HG03457 (cell line): ENCODE measurements around the gene CA12.

Experiments
- ATAC-seq: cut with Tn5 transposase; IDR thresholded peaks from one replicate; pipeline ENCODE4 v1.9.1; 2021; ENCODE audit warnings: moderate number of reproducible peaks; ENCODE audit not compliant: unreplicated experiment

CA12 gene

DNA sequence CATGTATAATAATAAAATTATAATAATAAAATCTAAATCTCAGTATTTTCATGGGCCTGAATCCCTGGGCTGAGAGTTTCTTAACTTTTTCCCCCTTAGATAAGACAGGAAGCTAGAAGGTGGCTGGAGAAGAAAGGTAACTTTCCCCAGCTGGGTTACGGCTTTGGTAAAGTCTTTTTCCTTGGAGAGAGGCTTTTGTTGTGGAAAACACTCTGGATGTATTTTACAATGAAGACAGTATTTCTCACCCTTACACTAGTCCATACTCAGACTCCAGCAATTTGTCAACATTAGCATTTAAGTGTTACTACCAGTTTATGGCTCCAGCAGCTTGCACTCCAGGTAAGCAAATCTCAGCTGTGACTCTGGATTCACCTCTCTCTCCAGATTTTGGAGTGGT lies 69.4 kb downstream of the CA12 start:
- no peak for ATAC-seq

GRCh38 chr15:63310646-63311045 lies 71.0 kb downstream of the CA12 start:
- ATAC-seq = no peak

GRCh38 chr15:63308947-63309346 lies 72.7 kb downstream of the CA12 start:
- no peak for ATAC-seq

DNA sequence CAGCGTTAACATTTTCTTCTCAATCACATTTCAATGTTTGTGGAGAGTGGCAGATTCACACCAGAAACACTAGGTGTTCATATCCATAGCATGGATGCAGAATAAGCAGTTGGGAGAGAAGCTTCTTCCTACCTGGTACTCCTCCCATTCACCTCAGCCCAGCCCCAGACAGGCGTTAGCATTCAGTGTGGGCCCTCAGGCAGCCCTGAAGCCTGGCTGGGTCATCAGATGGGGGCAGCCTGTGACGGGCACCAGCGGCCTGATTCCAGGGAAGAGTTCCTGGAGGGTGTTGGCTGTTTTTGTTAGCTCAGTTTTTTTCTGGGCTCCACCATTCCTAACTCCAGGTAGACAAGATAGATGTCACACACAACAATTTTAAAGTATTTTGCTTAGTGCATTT lies 73.2 kb downstream of the CA12 start:
- no peak for ATAC-seq

GRCh38 chr15:63306492-63307073 lies 75.1 kb downstream of the CA12 start:
- ATAC-seq = no peak

GRCh38 chr15:63305260-63305659 lies 76.4 kb downstream of the CA12 start:
- ATAC-seq = no peak

DNA sequence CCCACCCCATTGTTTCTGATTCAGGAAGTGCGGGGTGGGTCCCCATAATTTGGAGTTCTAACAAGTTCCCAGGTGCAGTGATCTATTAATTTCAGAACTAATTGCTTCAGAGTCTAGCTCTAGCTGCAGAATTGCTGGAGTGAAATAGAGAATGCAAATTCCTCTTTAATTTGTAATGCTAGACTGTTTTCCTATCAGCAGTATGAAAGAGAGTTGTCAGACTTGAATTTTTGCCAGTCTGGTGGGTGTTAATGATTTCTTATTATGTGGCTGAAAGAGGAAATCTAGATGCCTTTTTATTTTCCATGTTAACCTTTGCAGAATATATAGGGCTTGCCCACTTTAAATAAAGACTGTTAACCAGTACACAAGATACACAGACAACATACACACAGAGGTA lies 80.6 kb downstream of the CA12 start:
- ATAC-seq = no peak

GRCh38 chr15:63299943-63300575 lies 81.6 kb downstream of the CA12 start:
- no peak for ATAC-seq

GRCh38 chr15:63296195-63296594 lies 85.5 kb downstream of the CA12 start:
- no peak for ATAC-seq

- no peak for ATAC-seq
Measured at GRCh38 chr15:63295341-63295740, 86.3 kb downstream of the CA12 start.

DNA sequence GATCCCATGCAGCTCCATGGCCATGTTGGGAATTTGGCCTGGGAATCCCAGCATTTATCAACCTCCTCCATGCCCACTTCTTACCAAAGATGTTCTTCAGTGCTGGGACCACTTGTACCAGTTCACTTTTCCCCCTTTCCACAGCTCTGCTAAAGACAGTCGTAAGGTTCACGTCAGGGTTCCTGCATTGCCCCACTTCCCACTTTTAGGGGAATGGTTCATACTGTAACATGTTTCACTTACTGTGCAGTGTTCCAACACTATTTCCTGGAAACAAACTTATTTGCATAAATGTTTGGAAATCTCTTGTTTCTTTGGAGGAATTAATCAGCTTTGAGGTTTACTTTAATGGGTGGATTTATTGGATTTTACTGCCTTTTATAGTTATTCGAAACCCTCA lies 87.3 kb downstream of the CA12 start:
- ATAC-seq = no peak

- no peak for ATAC-seq
Measured at GRCh38 chr15:63292771-63293170, 88.9 kb downstream of the CA12 start.

DNA sequence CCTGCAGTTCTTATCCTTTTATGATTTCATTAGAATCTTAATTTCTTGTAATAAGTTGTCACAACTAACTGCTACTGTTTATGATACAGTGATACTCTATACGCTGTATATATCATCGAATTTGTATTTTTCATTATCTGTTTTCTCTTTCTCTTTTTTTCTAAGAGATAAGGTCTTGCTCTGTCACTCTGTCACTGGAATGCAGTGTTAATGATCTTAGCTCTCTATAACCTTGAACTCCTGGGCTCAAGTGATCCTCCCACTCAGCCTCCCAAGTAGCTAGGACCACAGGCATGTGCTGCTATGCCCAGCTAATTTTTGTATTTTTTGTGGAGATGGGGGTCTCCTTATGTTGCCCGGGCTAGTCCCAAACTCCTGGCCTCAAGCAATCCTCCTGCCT lies 89.4 kb downstream of the CA12 start:
- no peak for ATAC-seq

GRCh38 chr15:63291507-63291906 lies 90.1 kb downstream of the CA12 start:
- no peak for ATAC-seq

- no peak for ATAC-seq
Measured at GRCh38 chr15:63288778-63289378, 92.8 kb downstream of the CA12 start.

GRCh38 chr15:63288342-63288741 lies 93.3 kb downstream of the CA12 start:
- no peak for ATAC-seq

- no peak for ATAC-seq
Measured at GRCh38 chr15:63287109-63287508, 94.5 kb downstream of the CA12 start.

DNA sequence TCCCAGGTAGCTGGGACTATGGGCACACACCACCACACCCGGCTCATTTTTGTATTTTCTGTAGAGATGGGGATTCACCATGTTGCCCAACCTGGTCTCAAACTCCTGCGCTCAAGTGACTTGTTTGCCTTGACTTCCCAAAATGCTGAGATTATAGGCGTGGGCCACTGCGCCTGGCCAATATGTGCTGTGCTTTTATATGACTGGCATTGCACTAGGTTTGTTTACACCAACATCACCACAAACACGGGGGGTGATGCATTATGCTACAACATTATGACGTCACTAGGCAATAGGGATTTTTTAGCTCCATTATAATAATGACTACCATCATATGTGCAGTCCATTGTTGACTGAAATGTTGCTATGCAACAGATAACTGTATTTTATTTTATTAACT lies 97.3 kb downstream of the CA12 start:
- ATAC-seq = no peak

GRCh38 chr15:63283126-63283525 lies 98.5 kb downstream of the CA12 start:
- ATAC-seq = no peak

GRCh38 chr15:63277893-63278456 lies 103.7 kb downstream of the CA12 start:
- no peak for ATAC-seq

DNA sequence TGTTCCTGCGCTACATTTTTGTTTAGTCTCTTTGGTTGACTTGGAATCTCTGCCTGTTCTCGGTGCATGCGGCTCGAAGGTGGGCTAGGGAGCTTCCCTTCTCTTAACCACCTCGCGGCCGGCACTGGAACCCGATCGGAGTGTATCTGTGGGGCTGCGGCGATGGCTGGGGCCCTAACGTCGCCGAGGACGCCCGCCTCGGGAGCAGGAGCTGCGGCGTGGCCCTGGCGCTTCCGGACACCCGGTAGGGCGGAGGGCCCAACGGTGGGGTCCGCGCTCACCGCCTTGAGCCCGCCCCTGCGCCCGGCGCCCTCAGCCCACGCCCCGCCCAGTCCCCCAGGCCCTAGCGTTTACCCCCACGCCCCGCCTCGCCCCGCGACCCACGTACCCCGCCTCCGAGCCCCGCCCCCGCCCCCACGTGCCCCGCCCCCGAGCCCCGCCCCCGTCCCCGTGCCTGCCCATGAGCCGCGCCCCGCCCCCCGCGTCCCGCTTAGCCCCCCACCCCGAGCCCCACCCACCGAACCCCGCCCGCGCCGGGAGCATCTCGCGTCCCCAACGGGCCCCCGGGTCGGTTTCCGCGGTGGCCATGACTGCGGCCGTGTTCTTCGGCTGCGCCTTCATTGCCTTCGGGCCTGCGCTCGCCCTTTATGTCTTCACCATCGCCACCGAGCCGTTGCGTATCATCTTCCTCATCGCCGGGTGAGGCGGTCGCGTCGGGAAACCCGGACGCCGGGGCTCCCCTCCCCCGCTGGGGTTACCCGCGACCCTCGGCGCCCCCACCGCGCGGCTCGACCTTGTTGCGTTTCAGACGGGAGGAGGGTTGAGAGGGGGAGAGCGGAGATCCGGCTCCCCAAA lies 104.4 kb downstream of the CA12 start, which contains the start of gene APH1B:
TSS of gene APH1B (plus strand) at position 568 of the 855 bp plus-strand sequence. CDS start at position 587, 19 bp downstream.
- no peak for ATAC-seq
